ENCODE data around the gene UQCC5. TPM values are rescaled to one million over a fixed set of nuclear protein-coding genes. Genes with fewer than 3 reads are reported as not detected.

The UQCC5 gene
- polyA plus RNA-seq, 2 of the 4 experiments (the other 2 are of a cell fraction): 11.7 to 63.3 TPM

GRCh38 chr3:52520141-52520667 lies 16.2 kb upstream of the UQCC5 start (continued):
- no peak for TF ChIP-seq RAD21 (conservative IDR thresholded peaks at IDR 0.05 in 1 of 2, IDR thresholded peaks at IDR 0.05 in 1 of 2)
- no peak for TF ChIP-seq PHF8 (IDR thresholded peaks at IDR 0.05; ENCODE audit: borderline replicate concordance, low read depth)

GRCh38 chr3:52520716-52521487 lies 15.5 kb upstream of the UQCC5 start:
- CTCF ChIA-PET: interaction anchor here (1.0 kb wide), 1 partner anchor 49 kb away, joined by 3 read pairs; no protein-coding TSS in a partner anchor
- 79% methylated on average over 7 of the region's 20 CpGs for WGBS (ENCODE audit: missing lambda C conversion rate)
- H3K4me3 ChIP-seq: no peak overlapping the region

GRCh38 chr3:52521488-52521824 lies 14.9 kb upstream of the UQCC5 start:
- no peaks in the 10 kb centered on the region for H3K9me3 ChIP-seq
- ATAC-seq (no peak), DNase-seq (ENCODE audit: low read depth in 1 of 2, low spot score in 1 of 2) (no peak), FAIRE-seq (no peak)
- CTCF ChIA-PET: interaction anchor here (2.0 kb wide), 1 partner anchor 14 kb away, joined by 6 read pairs; the partner anchor contains the start of gene UQCC5
- H3K4me1 ChIP-seq: no peaks in the 10 kb centered on the region
- WGBS (ENCODE audit: missing lambda C conversion rate): 77% methylated on average over 4 of the region's 8 CpGs
- TF ChIP-seq CTCF (IDR thresholded peaks at IDR 0.05) (no peak), FOXS1 (CRISPR knock-in tag; IDR thresholded peaks at IDR 0.05) (no peak), HOXA7 (CRISPR knock-in tag; IDR thresholded peaks at IDR 0.05) (no peak), POLR2AphosphoS2 (conservative IDR thresholded peaks at IDR 0.05; ENCODE audit: low read length) (no peak), POLR2A (IDR thresholded peaks at IDR 0.05; ENCODE audit: low read length) (no peak), CHD2 (IDR thresholded peaks at IDR 0.05; ENCODE audit: low read length, partially characterized antibody) (no peak), CHD4 (IDR thresholded peaks at IDR 0.05; ENCODE audit: borderline replicate concordance) (no peak), RARB (CRISPR knock-in tag; IDR thresholded peaks at IDR 0.05) (no peak), SREBF2 (IDR thresholded peaks at IDR 0.05) (no peak), TP53 (CRISPR knock-in tag; IDR thresholded peaks at IDR 0.05) (no peak), HOXB5 (CRISPR knock-in tag; IDR thresholded peaks at IDR 0.05) (no peak), EHF (CRISPR knock-in tag; IDR thresholded peaks at IDR 0.05) (no peak), RFX5 (IDR thresholded peaks at IDR 0.05) (no peak), ZFP36 (IDR thresholded peaks at IDR 0.05; ENCODE audit: borderline replicate concordance, partially characterized antibody) (no peak), GATA3 (IDR thresholded peaks at IDR 0.05; ENCODE audit: borderline replicate concordance) (no peak), ZC3H11A (IDR thresholded peaks at IDR 0.05) (no peak), HDAC2 (IDR thresholded peaks at IDR 0.05) (no peak)
- no peak overlapping the region for H3K27ac ChIP-seq
- POLR2A ChIA-PET: no interaction called here
- H3K4me2 ChIP-seq: no peak overlapping the region
- no peak overlapping the region for H3K4me3 ChIP-seq

More at GRCh38 chr3:52520716-52521487, 15.5 kb upstream of the UQCC5 start:
- ATAC-seq: no peak
- DNase-seq (ENCODE audit: low read depth in 1 of 2, low spot score in 1 of 2): no peak
- TF ChIP-seq RCOR1 (IDR thresholded peaks at IDR 0.05; ENCODE audit: low read depth, low read length): no peak
- no peak for TF ChIP-seq CBX2 (IDR thresholded peaks at IDR 0.05; ENCODE audit: borderline replicate concordance, low read depth)
- no peak for TF ChIP-seq MAX (IDR thresholded peaks at IDR 0.05)
- TF ChIP-seq HMGXB4 (CRISPR knock-in tag; IDR thresholded peaks at IDR 0.05; ENCODE audit: borderline replicate concordance): no peak
- no peak for TF ChIP-seq FOXS1 (CRISPR knock-in tag; IDR thresholded peaks at IDR 0.05)
- no peak for TF ChIP-seq CBX8 (IDR thresholded peaks at IDR 0.05)
- TF ChIP-seq ZC3H11A (IDR thresholded peaks at IDR 0.05): no peak
- TF ChIP-seq RNF2 (IDR thresholded peaks at IDR 0.05; ENCODE audit: borderline replicate concordance, low read depth): no peak
- no peak for TF ChIP-seq HES2 (IDR thresholded peaks at IDR 0.05)
- no peak for TF ChIP-seq EHMT2 (IDR thresholded peaks at IDR 0.05; ENCODE audit: low read depth)
- TF ChIP-seq NPAS2 (CRISPR knock-in tag; IDR thresholded peaks at IDR 0.05; ENCODE audit: borderline replicate concordance): no peak
- Histone ChIP-seq H3K9me3 (no peaks in the 10 kb centered on the region), H3K4me2 (no peak overlapping the region), H3K4me1 (no peaks in the 10 kb centered on the region), H3K27ac (no peak overlapping the region)
- FAIRE-seq: no peak
- POLR2A ChIA-PET: no interaction called here
